Measurements from ENCODE around the gene ADAM12.

Gene ADAM12

DNA sequence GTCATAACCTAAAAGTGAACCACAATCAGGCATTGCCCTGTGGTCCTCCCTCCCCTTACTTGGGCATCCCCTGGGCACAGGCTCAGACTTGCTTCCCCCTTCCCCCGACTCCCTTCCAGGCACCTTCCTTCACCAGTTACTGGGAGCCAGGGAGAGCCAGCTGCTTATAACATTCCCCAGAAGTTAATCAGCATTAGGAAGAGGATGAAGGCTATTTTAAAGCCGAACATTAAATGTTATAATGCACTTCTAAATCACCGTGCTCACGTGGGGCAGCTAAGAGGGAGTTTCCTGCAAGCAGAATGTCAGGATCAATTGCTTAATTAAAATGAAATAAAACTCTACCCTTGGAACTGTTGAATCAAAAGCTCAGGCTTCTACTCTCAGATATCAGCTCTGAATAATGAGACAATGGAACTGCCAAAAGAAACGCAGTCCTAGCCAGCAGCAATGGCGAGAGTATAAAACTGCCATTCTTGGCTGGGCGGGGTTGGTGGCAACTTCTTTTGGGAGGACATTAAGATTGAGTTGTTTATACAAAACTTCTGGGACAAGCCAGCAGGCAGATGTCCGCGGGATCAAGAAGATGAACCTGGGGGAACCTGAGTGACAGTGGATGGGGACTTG, 322.4 kb downstream of the ADAM12 start:
- TF ChIP-seq ZBTB7A (IDR thresholded peaks at IDR 0.05; ENCODE audit: low read depth) (no peak), TEAD4 (IDR thresholded peaks at IDR 0.05) (no peak), EGR1 (IDR thresholded peaks at IDR 0.05) (no peak), YY1 (IDR thresholded peaks at IDR 0.05; ENCODE audit: low read depth) (no peak), NFIC (IDR thresholded peaks at IDR 0.05) (no peak), TAF1 (IDR thresholded peaks at IDR 0.05; ENCODE audit: low read depth) (no peak), RAD21 (IDR thresholded peaks at IDR 0.05; ENCODE audit: low read depth) (no peak), REST (IDR thresholded peaks at IDR 0.05; ENCODE audit: low read depth) (no peak), FOXM1 (IDR thresholded peaks at IDR 0.05; ENCODE audit: borderline replicate concordance, low read depth) (no peak), TCF12 (IDR thresholded peaks at IDR 0.05; ENCODE audit: low read depth) (no peak), EP300 (IDR thresholded peaks at IDR 0.05; ENCODE audit: borderline replicate concordance) (no peak), CEBPB (IDR thresholded peaks at IDR 0.05) (no peak)
- TF ChIP-seq, protein P1, sequence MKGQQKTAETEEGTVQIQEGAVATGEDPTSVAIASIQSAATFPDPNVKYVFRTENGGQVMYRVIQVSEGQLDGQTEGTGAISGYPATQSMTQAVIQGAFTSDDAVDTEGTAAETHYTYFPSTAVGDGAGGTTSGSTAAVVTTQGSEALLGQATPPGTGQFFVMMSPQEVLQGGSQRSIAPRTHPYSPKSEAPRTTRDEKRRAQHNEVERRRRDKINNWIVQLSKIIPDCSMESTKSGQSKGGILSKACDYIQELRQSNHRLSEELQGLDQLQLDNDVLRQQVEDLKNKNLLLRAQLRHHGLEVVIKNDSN (IDR thresholded peaks at IDR 0.05) = no peak

GRCh38 chr10:126064512-126064911, 323.8 kb downstream of the ADAM12 start:
- TF ChIP-seq YY1 (IDR thresholded peaks at IDR 0.05; ENCODE audit: low read depth) = no peak
- no peak for TF ChIP-seq TCF12 (IDR thresholded peaks at IDR 0.05; ENCODE audit: low read depth)
- no peak for TF ChIP-seq EGR1 (IDR thresholded peaks at IDR 0.05)
- TF ChIP-seq CREB1 (IDR thresholded peaks at IDR 0.05; ENCODE audit: low read depth) = no peak
- TF ChIP-seq, protein P1 (IDR thresholded peaks at IDR 0.05) = no peak
- TF ChIP-seq MAX (IDR thresholded peaks at IDR 0.05) = no peak

- TF ChIP-seq CREB1 (IDR thresholded peaks at IDR 0.05; ENCODE audit: low read depth) (no peak), TAF1 (IDR thresholded peaks at IDR 0.05; ENCODE audit: low read depth) (no peak), FOXM1 (IDR thresholded peaks at IDR 0.05; ENCODE audit: borderline replicate concordance, low read depth) (no peak), TCF12 (IDR thresholded peaks at IDR 0.05; ENCODE audit: low read depth) (no peak), MAX (IDR thresholded peaks at IDR 0.05) (no peak), EP300 (IDR thresholded peaks at IDR 0.05; ENCODE audit: borderline replicate concordance) (no peak), REST (IDR thresholded peaks at IDR 0.05; ENCODE audit: low read depth) (no peak), CEBPB (IDR thresholded peaks at IDR 0.05) (no peak), TEAD4 (IDR thresholded peaks at IDR 0.05) (no peak), NFIC (IDR thresholded peaks at IDR 0.05) (no peak), RAD21 (IDR thresholded peaks at IDR 0.05; ENCODE audit: low read depth) (no peak), EGR1 (IDR thresholded peaks at IDR 0.05) (no peak), YY1 (IDR thresholded peaks at IDR 0.05; ENCODE audit: low read depth) (no peak), ZBTB7A (IDR thresholded peaks at IDR 0.05; ENCODE audit: low read depth) (no peak)
- TF ChIP-seq, protein P1 (IDR thresholded peaks at IDR 0.05) = no peak
Measured at GRCh38 chr10:126063353-126063791, 324.9 kb downstream of the ADAM12 start.

DNA sequence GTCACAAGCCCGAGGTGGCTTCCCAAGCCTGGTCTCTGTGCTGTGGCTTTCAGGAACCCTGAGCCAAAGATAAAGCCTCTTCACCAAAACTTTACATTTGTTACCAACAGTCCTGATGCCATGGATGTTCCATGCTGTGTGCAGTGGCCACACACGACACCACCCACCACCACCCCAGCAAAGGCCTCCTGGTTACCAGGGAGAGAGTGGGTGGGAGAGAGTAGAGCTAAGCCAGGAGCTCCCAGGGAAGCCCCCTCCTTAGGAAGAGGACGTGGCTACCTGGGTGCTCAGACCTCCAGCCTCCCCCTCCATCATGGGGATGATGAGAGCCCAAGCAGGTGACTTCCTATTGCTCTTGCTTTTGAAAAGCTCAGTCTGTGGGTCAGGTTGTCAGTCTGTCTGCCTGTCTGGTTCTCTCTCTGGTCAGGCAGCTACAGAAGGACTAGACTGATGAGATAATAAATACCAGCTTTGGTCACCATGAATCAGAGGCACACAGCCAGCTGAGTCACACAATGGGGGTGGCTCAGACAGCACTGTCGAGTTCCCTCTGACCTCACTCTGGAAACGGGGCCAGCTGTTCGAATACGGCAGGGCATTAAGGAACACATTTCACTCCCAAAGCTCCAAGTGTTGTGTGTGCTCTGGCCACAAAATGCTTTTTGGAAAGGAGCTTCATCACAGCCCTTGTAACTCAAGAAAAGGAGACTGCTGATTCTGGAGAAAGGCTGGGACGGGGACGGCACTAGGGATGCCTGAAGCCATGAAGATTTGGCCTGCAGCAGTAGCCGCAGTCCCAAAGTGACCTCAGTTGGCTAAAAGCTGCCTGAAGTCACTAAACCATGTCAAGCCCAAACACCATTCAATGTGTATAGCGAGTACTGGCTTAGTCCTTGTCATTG, 325.9 kb downstream of the ADAM12 start:
- TF ChIP-seq EP300 (IDR thresholded peaks at IDR 0.05; ENCODE audit: borderline replicate concordance) (peak; percentile 47; the same call in 1 of the 2 replicates), NFIC (IDR thresholded peaks at IDR 0.05) (peak; percentile 38; the same call in 1 of the 2 replicates), CREB1 (IDR thresholded peaks at IDR 0.05; ENCODE audit: low read depth) (no peak)

DNA sequence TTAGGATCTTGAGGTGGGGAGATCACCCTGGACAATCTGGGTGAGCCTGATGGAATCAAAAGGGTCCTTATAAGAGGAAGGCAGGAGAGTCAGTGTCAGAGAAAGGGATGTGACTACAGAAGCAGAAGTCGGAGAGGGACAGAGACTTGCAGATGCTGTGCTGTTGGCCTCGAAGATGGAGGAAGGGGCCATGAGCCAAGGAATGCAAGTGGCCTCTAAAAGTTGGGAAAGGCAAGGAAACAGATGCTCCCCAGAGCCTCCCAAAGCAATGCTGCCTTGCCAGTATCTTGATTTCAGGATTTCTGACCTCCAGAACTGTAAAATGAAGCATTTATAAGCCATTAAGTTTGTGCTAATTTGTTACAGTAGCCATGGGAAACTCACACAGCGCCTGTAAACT, 326.8 kb downstream of the ADAM12 start:
- TF ChIP-seq YY1 (IDR thresholded peaks at IDR 0.05; ENCODE audit: low read depth) = no peak
- TF ChIP-seq TEAD4 (IDR thresholded peaks at IDR 0.05) = no peak
- TF ChIP-seq RAD21 (IDR thresholded peaks at IDR 0.05; ENCODE audit: low read depth) = no peak
- TF ChIP-seq CEBPB (IDR thresholded peaks at IDR 0.05) = no peak
- no peak for TF ChIP-seq FOXM1 (IDR thresholded peaks at IDR 0.05; ENCODE audit: borderline replicate concordance, low read depth)
- no peak for TF ChIP-seq MAX (IDR thresholded peaks at IDR 0.05)
- TF ChIP-seq ZBTB7A (IDR thresholded peaks at IDR 0.05; ENCODE audit: low read depth) = no peak
- TF ChIP-seq, protein P1 (IDR thresholded peaks at IDR 0.05) = no peak
- no peak for TF ChIP-seq EGR1 (IDR thresholded peaks at IDR 0.05)
- TF ChIP-seq CREB1 (IDR thresholded peaks at IDR 0.05; ENCODE audit: low read depth) = no peak
- no peak for TF ChIP-seq TAF1 (IDR thresholded peaks at IDR 0.05; ENCODE audit: low read depth)
- TF ChIP-seq EP300 (IDR thresholded peaks at IDR 0.05; ENCODE audit: borderline replicate concordance) = no peak
- no peak for TF ChIP-seq NFIC (IDR thresholded peaks at IDR 0.05)
- no peak for TF ChIP-seq REST (IDR thresholded peaks at IDR 0.05; ENCODE audit: low read depth)
